Mesenchymal stem cell (in vitro differentiated cells and primary cell): Measurements from ENCODE around the gene FBXO38.
"Not testable (repeated sequence)": the region's sequence is repeated elsewhere in the genome, so short reads cannot be mapped to it uniquely, and the experiment has no call there.

Experiments used
- DNase-seq: peaks from one replicate; pipeline ENCODE4 v3.0.0-alpha.2; 2013
- H2AFZ ChIP-seq: one replicate; pipeline ENCODE4 v1.6.1; 2013; ENCODE audit warnings: low read depth, mild to moderate bottlenecking, control low read depth, inconsistent platforms, low read length, moderate library complexity
- H2AK5ac ChIP-seq: 2 replicates; pipeline ENCODE4 v1.6.1; 2013; ENCODE audit warnings: low read length, moderate library complexity, mild to moderate bottlenecking, inconsistent platforms; ENCODE audit not compliant: severe bottlenecking
- H2BK120ac ChIP-seq: one replicate; pipeline ENCODE4 v1.6.1; 2013; ENCODE audit warnings: low read depth, mild to moderate bottlenecking, inconsistent platforms, low read length, moderate library complexity
- H2BK12ac ChIP-seq, 2 experiments: one replicate each; pipeline ENCODE4 v1.6.1; 2013; ENCODE audit warnings: inconsistent platforms in 2 of 2, low read length in 2 of 2, mild to moderate bottlenecking in 2 of 2, moderate library complexity in 2 of 2, control low read depth in 1 of 2
- H2BK15ac ChIP-seq: one replicate; pipeline ENCODE4 v1.6.1; 2013; ENCODE audit warnings: mild to moderate bottlenecking, low read depth, inconsistent platforms; ENCODE audit not compliant: poor library complexity, severe bottlenecking
- H2BK5ac ChIP-seq: 2 replicates; pipeline ENCODE4 v1.6.1; 2013; ENCODE audit warnings: low read depth, mild to moderate bottlenecking, low read length, control low read depth, inconsistent platforms; ENCODE audit not compliant: poor library complexity, severe bottlenecking
- H3K14ac ChIP-seq, 2 experiments: one replicate each; pipeline ENCODE4 v1.6.1; 2013; ENCODE audit warnings: inconsistent platforms in 2 of 2, low read length in 2 of 2, control low read depth in 1 of 2, mild to moderate bottlenecking in 1 of 2, moderate library complexity in 1 of 2
- H3K18ac ChIP-seq, 2 experiments: one replicate each; pipeline ENCODE4 v1.6.1; 2013; ENCODE audit warnings: inconsistent platforms in 2 of 2, low read length in 2 of 2, control low read depth in 1 of 2, low read depth in 1 of 2, mild to moderate bottlenecking in 1 of 2
- H3K23ac ChIP-seq, 2 experiments: one replicate each; pipeline ENCODE4 v1.6.1; 2013; ENCODE audit warnings: inconsistent platforms in 2 of 2, low read length in 2 of 2, mild to moderate bottlenecking in 2 of 2, moderate library complexity in 2 of 2, control low read depth in 1 of 2
- H3K27ac ChIP-seq: 2 replicates; pipeline ENCODE4 v1.5.1; 2013; ENCODE audit warnings: mild to moderate bottlenecking, moderate library complexity, low read length, control low read depth, inconsistent platforms; ENCODE audit not compliant: poor library complexity, severe bottlenecking
- H3K27me3 ChIP-seq, 2 experiments: 2 replicates each; pipeline versions ENCODE4 v1.6.1 to v1.7.0; 2013; ENCODE audit warnings: low read length in 2 of 2, mild to moderate bottlenecking in 2 of 2, moderate library complexity in 2 of 2, control low read depth in 1 of 2, inconsistent platforms in 1 of 2; ENCODE audit not compliant: control insufficient read depth in 1 of 2, insufficient read depth in 1 of 2
- H3K36me3 ChIP-seq, 2 experiments: 2 replicates each; pipeline versions ENCODE4 v1.6.1 to v1.7.0; 2013; ENCODE audit warnings: low read length in 2 of 2, control low read depth in 1 of 2, inconsistent platforms in 1 of 2, low read depth in 1 of 2, mild to moderate bottlenecking in 1 of 2; ENCODE audit not compliant: insufficient read depth in 2 of 2, control insufficient read depth in 1 of 2
- H3K4ac ChIP-seq, 2 experiments: one replicate each; pipeline ENCODE4 v1.6.1; 2013; ENCODE audit warnings: inconsistent platforms in 2 of 2, low read length in 2 of 2, mild to moderate bottlenecking in 2 of 2, moderate library complexity in 2 of 2, control low read depth in 1 of 2, low read depth in 1 of 2
- H3K4me1 ChIP-seq: 2 replicates; pipeline ENCODE4 v1.6.1; 2013; ENCODE audit warnings: low read depth, low read length, control low read depth; ENCODE audit not compliant: control insufficient read depth, insufficient read depth
- H3K4me2 ChIP-seq: 2 replicates; pipeline ENCODE4 v1.6.1; 2013; ENCODE audit warnings: low read length, mild to moderate bottlenecking, inconsistent platforms; ENCODE audit not compliant: poor library complexity, severe bottlenecking
- H3K4me3 ChIP-seq, 2 experiments: 2 replicates each; pipeline versions ENCODE4 v1.5.1 to v1.7.0; 2013; ENCODE audit warnings: low read length in 2 of 2, mild to moderate bottlenecking in 2 of 2, control low read depth in 1 of 2, low read depth in 1 of 2; ENCODE audit not compliant: insufficient read depth in 1 of 2
- H3K79me1 ChIP-seq: replicated peaks from 2 replicates; pipeline ENCODE4 v1.6.1; 2013; ENCODE audit warnings: mild to moderate bottlenecking, control low read depth, low read length, inconsistent platforms; ENCODE audit not compliant: poor library complexity, severe bottlenecking
- H3K9ac ChIP-seq: 2 replicates; pipeline ENCODE4 v1.7.0; 2013; ENCODE audit warnings: mild to moderate bottlenecking, low read length, moderate library complexity
- H3K9me3 ChIP-seq: 2 replicates; pipeline ENCODE4 v1.7.0; 2013; ENCODE audit warnings: mild to moderate bottlenecking, low read length; ENCODE audit not compliant: control insufficient read depth
- H4K8ac ChIP-seq: one replicate; pipeline ENCODE4 v1.6.1; 2013; ENCODE audit warnings: inconsistent platforms, mild to moderate bottlenecking, low read length, moderate library complexity
- H4K91ac ChIP-seq: one replicate; pipeline ENCODE4 v1.6.1; 2013; ENCODE audit warnings: mild to moderate bottlenecking, low read length, inconsistent platforms
- WGBS: methylation state at CpG from one replicate; pipeline ENCODE4 v1.1.7; 2013; ENCODE audit warnings: mixed read lengths; 5-methylcytosine and 5-hydroxymethylcytosine counted together

Gene FBXO38

DNA sequence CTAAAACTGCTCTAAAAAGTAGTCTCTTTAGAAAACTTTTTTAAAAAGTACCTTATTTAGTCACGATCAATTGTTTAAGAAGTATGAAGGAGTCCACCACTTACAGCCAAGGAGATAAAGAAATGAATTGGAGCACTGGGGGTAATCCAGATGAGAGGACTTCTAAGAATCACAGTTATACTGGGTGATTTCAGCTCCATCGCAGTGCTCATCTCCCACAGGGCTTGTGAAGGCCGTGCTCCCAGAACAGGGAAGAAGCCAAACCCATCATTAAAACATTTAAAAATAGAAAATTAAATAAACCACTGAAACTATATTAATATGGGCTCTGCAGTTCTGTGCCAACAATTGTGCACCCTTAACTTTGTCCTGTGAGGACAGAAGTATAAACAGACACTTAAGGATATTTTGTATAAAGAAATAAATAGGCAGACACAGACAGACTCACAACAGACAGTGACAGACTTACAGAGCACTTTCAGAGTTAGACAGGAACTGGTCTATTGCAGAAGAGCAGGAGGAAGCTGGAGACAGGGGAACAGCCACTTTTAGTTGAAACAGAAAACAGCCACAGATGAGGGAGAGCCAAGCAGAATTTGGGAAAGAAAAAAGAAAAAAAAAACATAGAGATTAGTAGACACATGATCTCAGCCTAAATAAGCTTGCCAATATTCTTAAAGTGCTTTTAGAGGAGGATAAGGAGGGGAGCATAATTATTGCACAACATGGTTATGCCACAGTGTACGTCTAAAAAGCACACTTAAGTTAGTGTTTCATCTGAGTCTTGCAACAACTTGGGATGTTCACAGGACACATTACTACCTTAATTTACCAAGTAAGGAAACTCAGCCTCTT, 81.8 kb downstream of the FBXO38 start:
- H2BK15ac ChIP-seq, result no peak overlapping the region
- H2BK12ac ChIP-seq, result no peak overlapping the region
- H3K36me3 ChIP-seq, result no peaks in the 10 kb centered on the region
- H2AFZ ChIP-seq, result no peak overlapping the region
- no peak for DNase-seq
- no peak overlapping the region for H3K27ac ChIP-seq
- no peak overlapping the region for H2BK120ac ChIP-seq
- no peak overlapping the region for H2AK5ac ChIP-seq
- peak overlapping the region; percentile 11 for H3K9ac ChIP-seq
- H3K18ac ChIP-seq, result no peak overlapping the region
- no peak overlapping the region for H3K14ac ChIP-seq
- H2BK5ac ChIP-seq, result no peak overlapping the region
- no peaks in the 10 kb centered on the region for H3K4me1 ChIP-seq
- H3K4me2 ChIP-seq, result no peak overlapping the region
- no peak overlapping the region for H4K91ac ChIP-seq
- H3K23ac ChIP-seq, result no peak overlapping the region
- no peak overlapping the region for H4K8ac ChIP-seq
- H3K4me3 ChIP-seq, result no peak overlapping the region
- 100% methylated on average over 3 of the region's 4 CpGs for WGBS
- no peaks in the 10 kb centered on the region for H3K79me1 ChIP-seq
- no peaks in the 10 kb centered on the region for H3K9me3 ChIP-seq
- no peaks in the 10 kb centered on the region for H3K27me3 ChIP-seq
- H3K4ac ChIP-seq, result no peak overlapping the region

DNA sequence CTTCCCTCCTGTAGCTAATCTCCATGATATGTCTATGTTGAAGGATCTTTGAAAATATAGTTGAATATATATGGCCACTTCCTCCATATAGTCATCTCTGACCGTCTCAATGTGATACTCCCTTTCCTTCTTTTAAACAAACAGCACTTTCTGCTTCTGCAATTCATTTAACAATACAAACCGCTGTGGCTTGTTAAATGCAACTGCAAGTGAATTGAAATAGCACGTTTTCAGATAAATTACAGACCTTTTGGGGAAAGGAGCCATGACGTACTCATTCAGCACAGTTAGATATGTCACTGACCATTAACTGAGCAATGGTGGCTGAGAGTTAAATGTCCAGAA, 82.5 kb downstream of the FBXO38 start:
- H4K8ac ChIP-seq, result no peak overlapping the region
- H2BK5ac ChIP-seq, result no peak overlapping the region
- WGBS, result 69% methylated on average over 4 of the region's 4 CpGs
- no peaks in the 10 kb centered on the region for H3K79me1 ChIP-seq
- H3K27ac ChIP-seq, result no peak overlapping the region
- H3K36me3 ChIP-seq, result no peaks in the 10 kb centered on the region
- no peak overlapping the region for H4K91ac ChIP-seq
- no peak overlapping the region for H3K4me2 ChIP-seq
- H3K14ac ChIP-seq, result no peak overlapping the region
- H3K4me1 ChIP-seq, result no peaks in the 10 kb centered on the region
- H3K9ac ChIP-seq, result no peak overlapping the region
- no peaks in the 10 kb centered on the region for H3K27me3 ChIP-seq
- H3K4ac ChIP-seq, result no peak overlapping the region
- H3K23ac ChIP-seq, result no peak overlapping the region
- H2BK120ac ChIP-seq, result no peak overlapping the region
- no peak overlapping the region for H3K4me3 ChIP-seq
- DNase-seq, result no peak
- no peak overlapping the region for H3K18ac ChIP-seq
- H3K9me3 ChIP-seq, result no peaks in the 10 kb centered on the region
- no peak overlapping the region for H2AK5ac ChIP-seq
- H2BK15ac ChIP-seq, result no peak overlapping the region
- H2AFZ ChIP-seq, result no peak overlapping the region
- H2BK12ac ChIP-seq, result no peak overlapping the region

DNA sequence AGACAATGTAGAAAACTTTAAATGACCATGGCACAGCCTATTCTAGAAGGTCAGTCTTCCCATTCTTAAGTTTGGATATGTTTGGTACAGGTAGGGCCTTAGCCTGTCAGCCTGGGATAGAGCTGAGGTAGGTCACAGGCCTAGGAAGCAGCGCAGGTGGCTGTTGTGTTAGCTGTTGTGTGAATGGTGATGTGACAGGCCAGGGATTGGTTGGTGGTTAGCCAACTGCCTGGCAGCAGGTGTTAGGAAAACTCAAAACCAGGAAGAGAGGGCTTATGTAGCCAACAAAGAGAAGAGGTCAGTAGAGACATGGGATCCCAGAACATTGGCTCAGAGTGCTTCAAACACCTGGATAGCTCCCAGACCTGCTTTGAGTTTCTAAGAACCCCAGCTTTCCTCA, 84.2 kb downstream of the FBXO38 start:
- no peak overlapping the region for H2AK5ac ChIP-seq

DNA sequence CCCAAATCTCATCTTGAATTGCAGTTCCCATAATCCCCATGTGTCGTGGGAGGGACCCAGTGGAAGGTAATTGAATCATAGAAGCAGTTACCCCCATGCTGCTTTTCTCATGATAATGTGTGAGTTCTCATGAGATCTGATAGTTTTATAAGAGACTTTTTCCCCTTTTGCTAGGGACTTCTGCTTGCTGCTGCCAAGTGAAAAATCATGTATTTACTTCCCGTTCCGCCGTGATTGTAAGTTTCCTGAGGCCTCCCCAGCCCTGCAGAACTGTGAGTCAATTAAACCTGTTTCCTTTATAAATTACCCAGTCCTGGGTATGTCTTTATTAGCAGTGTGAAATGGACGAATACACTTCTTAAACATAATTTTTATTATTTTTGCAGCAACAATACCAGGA, 85.0 kb downstream of the FBXO38 start:
- not testable (repeated sequence) for H3K4me3 ChIP-seq, H3K4me1 ChIP-seq, H2BK120ac ChIP-seq, H2BK5ac ChIP-seq, H3K27me3 ChIP-seq, H3K79me1 ChIP-seq, H3K9me3 ChIP-seq, H3K23ac ChIP-seq, H4K91ac ChIP-seq, H3K4ac ChIP-seq, H2BK12ac ChIP-seq, H3K27ac ChIP-seq, H3K14ac ChIP-seq, H3K9ac ChIP-seq, H2AFZ ChIP-seq, H2BK15ac ChIP-seq, H3K4me2 ChIP-seq, H3K18ac ChIP-seq, H2AK5ac ChIP-seq, H3K36me3 ChIP-seq, DNase-seq, H4K8ac ChIP-seq
- 91% methylated on average over 5 of the region's 5 CpGs for WGBS

More for the DNA sequence above, 84.2 kb downstream of the FBXO38 start:
- Histone ChIP-seq H3K27me3 (no peaks in the 10 kb centered on the region), H3K79me1 (no peaks in the 10 kb centered on the region), H3K36me3 (no peaks in the 10 kb centered on the region), H3K9ac (no peak overlapping the region), H2AFZ (no peak overlapping the region), H2BK12ac (no peak overlapping the region), H3K23ac (no peak overlapping the region), H3K4me2 (no peak overlapping the region), H3K18ac (no peak overlapping the region), H4K8ac (no peak overlapping the region), H2BK5ac (no peak overlapping the region), H3K4me3 (no peak overlapping the region), H4K91ac (no peak overlapping the region), H3K9me3 (no peaks in the 10 kb centered on the region), H3K14ac (no peak overlapping the region), H3K4me1 (no peaks in the 10 kb centered on the region), H3K27ac (no peak overlapping the region), H3K4ac (no peak overlapping the region), H2BK15ac (no peak overlapping the region), H2BK120ac (no peak overlapping the region)
- WGBS, result 83% methylated on average over 1 of the region's 1 CpG
- no peak for DNase-seq
